ENCODE measurements around the gene PPP3CA.

The PPP3CA gene

DNA sequence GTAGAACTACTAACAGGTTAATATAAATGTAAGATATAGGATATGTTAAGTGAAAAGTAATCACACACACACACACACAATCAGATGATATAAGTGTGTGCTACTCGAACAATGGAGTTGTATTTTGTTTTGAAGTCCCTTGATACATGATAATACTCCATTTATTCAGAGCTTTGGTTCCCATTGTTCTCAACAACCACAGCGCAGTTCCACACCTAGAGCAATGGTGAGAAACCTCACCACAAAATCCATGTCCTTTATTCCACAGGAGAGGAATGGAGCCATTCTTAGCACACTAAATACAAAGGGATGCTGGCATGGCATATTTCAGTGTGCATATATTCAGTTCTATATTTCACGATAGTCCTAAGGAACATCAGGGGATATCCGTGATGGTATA is 139.2 kb downstream of the PPP3CA start:
- Histone ChIP-seq H3K4me1 (ENCODE audit: low read length) (no peaks in the 10 kb centered on the region), H3K4me3 (ENCODE audit: low read length) (no peak overlapping the region), H3K4me2 (ENCODE audit: low read depth, low read length) (no peak overlapping the region), H3K27me3 (replicated peaks; ENCODE audit: insufficient read depth, low read length) (no peaks in the 10 kb centered on the region), H4K20me1 (ENCODE audit: insufficient read depth, low read length) (no peaks in the 10 kb centered on the region), H3K9me3 (replicated peaks; ENCODE audit: insufficient read depth, low read length) (no peaks in the 10 kb centered on the region), H3K27ac (ENCODE audit: low read length) (no peak overlapping the region), H3K9ac (ENCODE audit: low read length) (no peak overlapping the region), H3F3A (ENCODE audit: insufficient read depth, low read length) (no peaks in the 10 kb centered on the region), H2AFZ (ENCODE audit: low read length) (no peak overlapping the region), H3K9me2 (replicated peaks; ENCODE audit: insufficient read depth, low read length) (no peaks in the 10 kb centered on the region), H3K79me2 (ENCODE audit: low read length) (peaks cover 38% of the 10 kb centered on the region), H3K36me3 (replicated peaks; ENCODE audit: insufficient read depth, low read length) (no peaks in the 10 kb centered on the region)
- no peak for DNase-seq
- TF ChIP-seq EZH2 (optimal IDR thresholded peaks at IDR 0.05; ENCODE audit: low read depth, low read length), result no peak
- TF ChIP-seq, protein P1, sequence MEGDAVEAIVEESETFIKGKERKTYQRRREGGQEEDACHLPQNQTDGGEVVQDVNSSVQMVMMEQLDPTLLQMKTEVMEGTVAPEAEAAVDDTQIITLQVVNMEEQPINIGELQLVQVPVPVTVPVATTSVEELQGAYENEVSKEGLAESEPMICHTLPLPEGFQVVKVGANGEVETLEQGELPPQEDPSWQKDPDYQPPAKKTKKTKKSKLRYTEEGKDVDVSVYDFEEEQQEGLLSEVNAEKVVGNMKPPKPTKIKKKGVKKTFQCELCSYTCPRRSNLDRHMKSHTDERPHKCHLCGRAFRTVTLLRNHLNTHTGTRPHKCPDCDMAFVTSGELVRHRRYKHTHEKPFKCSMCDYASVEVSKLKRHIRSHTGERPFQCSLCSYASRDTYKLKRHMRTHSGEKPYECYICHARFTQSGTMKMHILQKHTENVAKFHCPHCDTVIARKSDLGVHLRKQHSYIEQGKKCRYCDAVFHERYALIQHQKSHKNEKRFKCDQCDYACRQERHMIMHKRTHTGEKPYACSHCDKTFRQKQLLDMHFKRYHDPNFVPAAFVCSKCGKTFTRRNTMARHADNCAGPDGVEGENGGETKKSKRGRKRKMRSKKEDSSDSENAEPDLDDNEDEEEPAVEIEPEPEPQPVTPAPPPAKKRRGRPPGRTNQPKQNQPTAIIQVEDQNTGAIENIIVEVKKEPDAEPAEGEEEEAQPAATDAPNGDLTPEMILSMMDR (IDR thresholded peaks at IDR 0.05; ENCODE audit: low read length), result no peak
- TF ChIP-seq EZH2phosphoT487 (IDR thresholded peaks at IDR 0.05; ENCODE audit: low read length), result no peak

DNA sequence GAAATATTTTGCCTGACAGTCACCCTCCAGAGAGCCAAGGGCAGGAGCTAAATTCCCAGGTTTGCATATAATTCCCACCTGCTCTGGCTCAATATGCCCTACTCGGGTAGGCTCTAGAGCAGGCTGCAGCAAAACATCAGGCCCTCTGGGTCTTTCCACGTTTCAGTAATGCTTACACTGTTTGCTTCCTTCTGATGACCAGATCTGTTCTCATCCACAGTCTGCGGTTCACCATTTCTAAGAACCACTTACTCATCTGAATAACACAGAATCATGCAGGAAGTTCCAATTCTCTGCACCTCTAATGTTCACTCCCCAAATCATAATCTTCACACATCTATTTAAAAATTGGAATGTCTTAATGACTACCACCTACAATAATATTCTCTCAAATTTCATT is 141.4 kb downstream of the PPP3CA start:
- Histone ChIP-seq H3K27me3 (replicated peaks; ENCODE audit: insufficient read depth, low read length) (no peaks in the 10 kb centered on the region), H3K27ac (ENCODE audit: low read length) (no peak overlapping the region), H3F3A (ENCODE audit: insufficient read depth, low read length) (no peaks in the 10 kb centered on the region), H3K36me3 (replicated peaks; ENCODE audit: insufficient read depth, low read length) (no peaks in the 10 kb centered on the region), H2AFZ (ENCODE audit: low read length) (no peak overlapping the region), H3K9me3 (replicated peaks; ENCODE audit: insufficient read depth, low read length) (no peaks in the 10 kb centered on the region), H3K4me2 (ENCODE audit: low read depth, low read length) (no peak overlapping the region), H4K20me1 (ENCODE audit: insufficient read depth, low read length) (no peaks in the 10 kb centered on the region), H3K4me1 (ENCODE audit: low read length) (no peaks in the 10 kb centered on the region), H3K79me2 (ENCODE audit: low read length) (peaks cover 39% of the 10 kb centered on the region), H3K9ac (ENCODE audit: low read length) (no peak overlapping the region), H3K9me2 (replicated peaks; ENCODE audit: insufficient read depth, low read length) (no peaks in the 10 kb centered on the region), H3K4me3 (ENCODE audit: low read length) (no peak overlapping the region)
- TF ChIP-seq EZH2phosphoT487 (IDR thresholded peaks at IDR 0.05; ENCODE audit: low read length) (no peak), EZH2 (optimal IDR thresholded peaks at IDR 0.05; ENCODE audit: low read depth, low read length) (no peak)
- TF ChIP-seq, protein P1 (IDR thresholded peaks at IDR 0.05; ENCODE audit: low read length), result no peak
- no peak for DNase-seq

DNA sequence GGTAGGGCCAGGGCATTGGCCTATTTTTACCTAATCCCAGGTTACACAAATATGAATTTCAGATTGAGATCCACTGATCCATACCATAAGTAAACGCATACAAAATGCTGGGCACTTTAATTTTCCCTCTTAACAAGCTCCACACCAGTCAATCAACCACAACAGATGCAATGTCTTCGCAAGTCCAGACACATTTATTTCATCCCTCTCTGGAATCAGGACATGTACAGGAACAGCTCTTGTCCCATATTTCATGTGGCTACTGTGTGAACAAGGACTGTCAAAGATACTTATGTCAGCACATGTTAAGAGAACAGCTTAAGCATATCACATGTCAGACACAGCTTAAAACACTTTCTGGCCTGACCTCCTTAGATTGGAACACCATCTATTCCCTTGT is 145.9 kb downstream of the PPP3CA start:
- H4K20me1 ChIP-seq (ENCODE audit: insufficient read depth, low read length), result no peaks in the 10 kb centered on the region
- DNase-seq, result no peak

More for the DNA sequence above, 145.9 kb downstream of the PPP3CA start:
- H3K79me2 ChIP-seq (ENCODE audit: low read length), result peaks cover 34% of the 10 kb centered on the region
- H3K9me3 ChIP-seq (replicated peaks; ENCODE audit: insufficient read depth, low read length), result no peaks in the 10 kb centered on the region
- no peak overlapping the region for H3K4me3 ChIP-seq (ENCODE audit: low read length)
- H3K27me3 ChIP-seq (replicated peaks; ENCODE audit: insufficient read depth, low read length), result no peaks in the 10 kb centered on the region
- no peak overlapping the region for H3K27ac ChIP-seq (ENCODE audit: low read length)
- H3K36me3 ChIP-seq (replicated peaks; ENCODE audit: insufficient read depth, low read length), result no peaks in the 10 kb centered on the region
- H3K4me1 ChIP-seq (ENCODE audit: low read length), result no peaks in the 10 kb centered on the region
- H3F3A ChIP-seq (ENCODE audit: insufficient read depth, low read length), result no peaks in the 10 kb centered on the region
- H3K4me2 ChIP-seq (ENCODE audit: low read depth, low read length), result no peak overlapping the region
- no peaks in the 10 kb centered on the region for H3K9me2 ChIP-seq (replicated peaks; ENCODE audit: insufficient read depth, low read length)
- TF ChIP-seq EZH2phosphoT487 (IDR thresholded peaks at IDR 0.05; ENCODE audit: low read length), result no peak
- no peak for TF ChIP-seq EZH2 (optimal IDR thresholded peaks at IDR 0.05; ENCODE audit: low read depth, low read length)
- TF ChIP-seq, protein P1 (IDR thresholded peaks at IDR 0.05; ENCODE audit: low read length), result no peak
- no peak overlapping the region for H2AFZ ChIP-seq (ENCODE audit: low read length)
- H3K9ac ChIP-seq (ENCODE audit: low read length), result no peak overlapping the region

Data from MM.1S (cell line).